Common myeloid progenitor, CD34-positive (primary cell): ENCODE data around the gene UROC1.

Source experiments
- CTCF ChIA-PET: fragments of 350-600 bp; sonication (Branson Sonifier 250); formaldehyde crosslinking; loops from one replicate; lab custom pipeline; 2021; ENCODE audit warnings: antibody characterized with exemption; lab: Charles Lee
- POLR2A ChIA-PET: fragments of 350-600 bp; sonication (Branson Sonifier 250); formaldehyde crosslinking; loops from one replicate; lab custom pipeline; 2021; ENCODE audit warnings: antibody characterized with exemption; lab: Charles Lee
- DNase-seq, 3 donors: peaks; one replicate each; pipeline versions ENCODE4 v3.0.0 to v3.0.0-alpha.2; 2013
- H3K27ac ChIP-seq, 2 experiments: 1 replicate in 1 of 2; 2 replicates in 1 of 2; pipeline ENCODE4 v1.7.0; 2013; ENCODE audit warnings: inconsistent platforms in 2 of 2, low read length in 2 of 2, mild to moderate bottlenecking in 2 of 2, low read depth in 1 of 2, moderate library complexity in 1 of 2; ENCODE audit not compliant: severe bottlenecking in 2 of 2, insufficient read depth in 1 of 2, poor library complexity in 1 of 2
- H3K27me3 ChIP-seq, 5 experiments: replicated peaks in 2 of 5; 1 replicate in 3 of 5; 2 replicates in 2 of 5; pipeline versions ENCODE4 v1.6.1 to v1.7.0; 2013; ENCODE audit warnings: low read length in 4 of 5, mild to moderate bottlenecking in 2 of 5, moderate library complexity in 2 of 5, inconsistent platforms in 1 of 5; ENCODE audit not compliant: insufficient read depth in 5 of 5, control insufficient read depth in 4 of 5
- H3K36me3 ChIP-seq, 4 experiments: 1 replicate in 2 of 4; 2 replicates in 2 of 4; pipeline versions ENCODE4 v1.6.1 to v1.7.0; 2013; ENCODE audit warnings: low read length in 3 of 4, control low read depth in 1 of 4, mild to moderate bottlenecking in 1 of 4; ENCODE audit not compliant: control insufficient read depth in 4 of 4, insufficient read depth in 4 of 4
- H3K4me1 ChIP-seq, 4 experiments: 1 replicate in 3 of 4; 2 replicates in 1 of 4; pipeline versions ENCODE4 v1.6.1 to v1.7.1; 2013; ENCODE audit warnings: low read length in 3 of 4, mild to moderate bottlenecking in 3 of 4, control low read depth in 1 of 4, inconsistent platforms in 1 of 4, moderate library complexity in 1 of 4; ENCODE audit not compliant: control insufficient read depth in 4 of 4, insufficient read depth in 4 of 4; ENCODE audit errors: control extremely low read depth in 1 of 4
- H3K4me3 ChIP-seq, 7 experiments: 1 replicate in 4 of 7; 2 replicates in 3 of 7; pipeline versions ENCODE4 v1.5.1 to v1.7.0; 2013; ENCODE audit warnings: mild to moderate bottlenecking in 7 of 7, low read length in 6 of 7, moderate library complexity in 6 of 7, inconsistent platforms in 2 of 7, low read depth in 2 of 7, control low read depth in 1 of 7; ENCODE audit not compliant: insufficient read depth in 4 of 7, control insufficient read depth in 1 of 7; ENCODE audit errors: extremely low read depth in 1 of 7
- H3K9me3 ChIP-seq, 5 experiments: 1 replicate in 4 of 5; 2 replicates in 1 of 5; pipeline versions ENCODE4 v1.6.1 to v1.7.1; 2013; ENCODE audit warnings: low read length in 4 of 5, mild to moderate bottlenecking in 2 of 5, inconsistent platforms in 1 of 5, low read depth in 1 of 5, moderate library complexity in 1 of 5; ENCODE audit not compliant: control insufficient read depth in 4 of 5, insufficient read depth in 2 of 5; ENCODE audit errors: control extremely low read depth in 1 of 5
- WGBS: methylation state at CpG from one replicate; pipeline ENCODE4 v1.1.5; 2013; ENCODE audit not compliant: insufficient coverage; 5-methylcytosine and 5-hydroxymethylcytosine counted together

Gene UROC1

GRCh38 chr3:126480861-126481260 is 36.7 kb downstream of the UROC1 start:
- 98% methylated on average over 6 of the region's 8 CpGs for WGBS
- H3K4me3 ChIP-seq: no peak overlapping the region
- H3K9me3 ChIP-seq: no peaks in the 10 kb centered on the region
- peaks cover 0 to 16% (median 6%) of the 10 kb centered on the region in 4 experiments for H3K4me1 ChIP-seq
- ChIA-PET POLR2A (no interaction called here), CTCF (interaction anchor here (2.0 kb wide), 1 partner anchor 29 kb away, joined by 4 read pairs; no protein-coding TSS in a partner anchor)
- no peak overlapping the region for H3K27ac ChIP-seq
- H3K36me3 ChIP-seq: no peaks in the 10 kb centered on the region
- no peak for DNase-seq
- H3K27me3 ChIP-seq: no peaks in the 10 kb centered on the region

- ChIA-PET CTCF (no interaction called here), POLR2A (interaction anchor here (0.6 kb wide), 1 partner anchor 289 kb away, joined by 3 read pairs; no protein-coding TSS in a partner anchor)
- no peak for DNase-seq
- no peaks in the 10 kb centered on the region for H3K36me3 ChIP-seq
- no peaks in the 10 kb centered on the region for H3K9me3 ChIP-seq
- no peak overlapping the region for H3K27ac ChIP-seq
- H3K4me1 ChIP-seq: peaks cover 0 to 15% (median 7%) of the 10 kb centered on the region in 4 experiments
- 92% methylated on average over 5 of the region's 5 CpGs for WGBS
- no peak overlapping the region for H3K4me3 ChIP-seq
- no peaks in the 10 kb centered on the region for H3K27me3 ChIP-seq
Measured at GRCh38 chr3:126480206-126480605, 37.4 kb downstream of the UROC1 start.

- H3K27ac ChIP-seq: no peak overlapping the region
- no peak for DNase-seq
- H3K4me1 ChIP-seq: peaks cover 0 to 13% (median 12%) of the 10 kb centered on the region in 4 experiments
- ChIA-PET CTCF (interaction anchor here (1.4 kb wide), 1 partner anchor 200 kb away, joined by 3 read pairs; no protein-coding TSS in a partner anchor), POLR2A (no interaction called here)
- H3K27me3 ChIP-seq: no peaks in the 10 kb centered on the region
- H3K4me3 ChIP-seq: no peak overlapping the region
- 100% methylated on average over 1 of the region's 1 CpG for WGBS
- no peaks in the 10 kb centered on the region for H3K36me3 ChIP-seq
- no peaks in the 10 kb centered on the region for H3K9me3 ChIP-seq
Measured at GRCh38 chr3:126479642-126480041, 37.9 kb downstream of the UROC1 start.

- DNase-seq: no peak
- H3K4me3 ChIP-seq: no peak overlapping the region
- no peaks in the 10 kb centered on the region for H3K9me3 ChIP-seq
- CTCF ChIA-PET: interaction anchor here (1.4 kb wide), 1 partner anchor 201 kb away, joined by 3 read pairs; no protein-coding TSS in a partner anchor
- H3K27ac ChIP-seq: no peak overlapping the region
- over 99% methylated on average over 11 of the region's 14 CpGs for WGBS
- H3K36me3 ChIP-seq: no peaks in the 10 kb centered on the region
- H3K27me3 ChIP-seq: no peaks in the 10 kb centered on the region
- H3K4me1 ChIP-seq: peaks cover 5 to 21% (median 19%) of the 10 kb centered on the region in 4 experiments
- POLR2A ChIA-PET: no interaction called here
Measured at GRCh38 chr3:126478581-126479310, 38.8 kb downstream of the UROC1 start.

GRCh38 chr3:126477061-126477380 is 40.6 kb downstream of the UROC1 start:
- ChIA-PET POLR2A (no interaction called here), CTCF (interaction anchor here (0.9 to 1.5 kb wide), 3 partner anchors 10 to 50 kb away, joined by 3 to 4 read pairs (median 3); no protein-coding TSS in a partner anchor)
- Histone ChIP-seq H3K27me3 (no peaks in the 10 kb centered on the region), H3K4me3 (no peak overlapping the region), H3K4me1 (peaks cover 19 to 38% (median 36%) of the 10 kb centered on the region in 4 experiments), H3K9me3 (no peaks in the 10 kb centered on the region), H3K36me3 (peaks cover 0 to 2% (median 0%) of the 10 kb centered on the region in 4 experiments), H3K27ac (no peak overlapping the region)
- DNase-seq: no peak
- 88% methylated on average over 4 of the region's 4 CpGs for WGBS

- peak overlapping the region; percentile 52 to 89 (median 69) for H3K4me3 ChIP-seq
- ChIA-PET CTCF (interaction anchor here (0.9 to 4.2 kb wide), 7 partner anchors 10 to 343 kb away, joined by 3 to 14 read pairs (median 3); partner anchors contain the start of gene CHST13), POLR2A (interaction anchor here (0.6 kb wide), 1 partner anchor 178 kb away, joined by 4 read pairs; no protein-coding TSS in a partner anchor)
- WGBS: 18% methylated on average over 42 of the region's 66 CpGs
- H3K36me3 ChIP-seq: peaks cover 0 to 4% (median under 1%) of the 10 kb centered on the region in 4 experiments
- H3K27ac ChIP-seq: peak overlapping the region in 1 of 2 experiments; percentile 41
- no peaks in the 10 kb centered on the region for H3K27me3 ChIP-seq
- peak; percentile 18 to 66 (median 64) for DNase-seq
- no peaks in the 10 kb centered on the region for H3K9me3 ChIP-seq
- H3K4me1 ChIP-seq: peaks cover 25 to 42% (median 41%) of the 10 kb centered on the region in 4 experiments
Measured at GRCh38 chr3:126476166-126477060, 41.2 kb downstream of the UROC1 start.
